ENCODE results near the gene PCED1B.

DNA sequence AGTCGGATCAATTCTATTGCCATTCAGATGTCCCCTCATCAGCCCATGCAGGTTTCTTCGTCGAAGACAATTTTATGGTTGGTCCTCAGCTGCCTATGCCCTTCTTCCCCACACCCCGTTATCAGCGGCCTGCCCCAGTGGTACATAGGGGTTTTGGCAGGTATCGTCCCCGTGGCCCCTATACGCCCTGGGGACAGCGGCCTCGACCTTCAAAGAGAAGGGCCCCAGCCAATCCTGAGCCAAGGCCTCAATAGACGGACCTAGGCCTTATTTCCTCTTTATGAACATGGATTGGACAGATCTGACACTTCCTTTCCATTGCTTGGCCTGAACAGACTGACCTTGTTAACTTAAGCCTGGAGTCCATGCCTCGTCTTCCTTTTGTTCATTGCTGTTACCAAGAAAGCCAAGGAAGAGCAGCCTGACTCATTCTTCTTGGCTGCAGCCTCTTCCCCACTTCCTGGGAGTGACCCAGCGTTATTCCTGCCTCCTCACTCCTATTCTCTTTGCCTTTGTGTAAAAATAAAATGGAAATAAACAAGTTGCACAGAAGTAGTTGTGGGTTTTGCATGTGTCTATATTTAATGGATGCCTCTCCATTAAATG, 156.8 kb downstream of the PCED1B start:
- TF ChIP-seq, protein P1, sequence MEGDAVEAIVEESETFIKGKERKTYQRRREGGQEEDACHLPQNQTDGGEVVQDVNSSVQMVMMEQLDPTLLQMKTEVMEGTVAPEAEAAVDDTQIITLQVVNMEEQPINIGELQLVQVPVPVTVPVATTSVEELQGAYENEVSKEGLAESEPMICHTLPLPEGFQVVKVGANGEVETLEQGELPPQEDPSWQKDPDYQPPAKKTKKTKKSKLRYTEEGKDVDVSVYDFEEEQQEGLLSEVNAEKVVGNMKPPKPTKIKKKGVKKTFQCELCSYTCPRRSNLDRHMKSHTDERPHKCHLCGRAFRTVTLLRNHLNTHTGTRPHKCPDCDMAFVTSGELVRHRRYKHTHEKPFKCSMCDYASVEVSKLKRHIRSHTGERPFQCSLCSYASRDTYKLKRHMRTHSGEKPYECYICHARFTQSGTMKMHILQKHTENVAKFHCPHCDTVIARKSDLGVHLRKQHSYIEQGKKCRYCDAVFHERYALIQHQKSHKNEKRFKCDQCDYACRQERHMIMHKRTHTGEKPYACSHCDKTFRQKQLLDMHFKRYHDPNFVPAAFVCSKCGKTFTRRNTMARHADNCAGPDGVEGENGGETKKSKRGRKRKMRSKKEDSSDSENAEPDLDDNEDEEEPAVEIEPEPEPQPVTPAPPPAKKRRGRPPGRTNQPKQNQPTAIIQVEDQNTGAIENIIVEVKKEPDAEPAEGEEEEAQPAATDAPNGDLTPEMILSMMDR (IDR thresholded peaks at IDR 0.05; ENCODE audit: poor library complexity): no peak
- no peak for TF ChIP-seq EZH2 (IDR thresholded peaks at IDR 0.05; ENCODE audit: borderline replicate concordance)
- no peak for TF ChIP-seq EZH2phosphoT487 (IDR thresholded peaks at IDR 0.05; ENCODE audit: low read depth, severe bottlenecking, unreplicated experiment)
